Gastrocnemius medialis (tissue), 4 donors: ENCODE results near the gene OPRL1.

Experiments used
- CTCF ChIP-seq, 5 experiments: fragments of 450-650 bp in 3 of 5; fragments of 200-600 bp in 2 of 5; sonication (generic) in 2 of 5; IDR thresholded peaks in 4 of 5; conservative IDR thresholded peaks in 1 of 5; 1 replicate in 4 of 5; 2 replicates in 1 of 5; pipeline ENCODE4 v1.5.1; 2016 to 2019; ENCODE audit warnings: antibody characterized with exemption in 5 of 5, mild to moderate bottlenecking in 3 of 5, moderate library complexity in 3 of 5
- POLR2A ChIP-seq, 2 donors: fragments of 450-650 bp; IDR thresholded peaks; one replicate each; pipeline ENCODE4 v1.6.1; 2017; ENCODE audit warnings: antibody characterized with exemption in 2 of 2, mild to moderate bottlenecking in 2 of 2, moderate library complexity in 2 of 2

DNA sequence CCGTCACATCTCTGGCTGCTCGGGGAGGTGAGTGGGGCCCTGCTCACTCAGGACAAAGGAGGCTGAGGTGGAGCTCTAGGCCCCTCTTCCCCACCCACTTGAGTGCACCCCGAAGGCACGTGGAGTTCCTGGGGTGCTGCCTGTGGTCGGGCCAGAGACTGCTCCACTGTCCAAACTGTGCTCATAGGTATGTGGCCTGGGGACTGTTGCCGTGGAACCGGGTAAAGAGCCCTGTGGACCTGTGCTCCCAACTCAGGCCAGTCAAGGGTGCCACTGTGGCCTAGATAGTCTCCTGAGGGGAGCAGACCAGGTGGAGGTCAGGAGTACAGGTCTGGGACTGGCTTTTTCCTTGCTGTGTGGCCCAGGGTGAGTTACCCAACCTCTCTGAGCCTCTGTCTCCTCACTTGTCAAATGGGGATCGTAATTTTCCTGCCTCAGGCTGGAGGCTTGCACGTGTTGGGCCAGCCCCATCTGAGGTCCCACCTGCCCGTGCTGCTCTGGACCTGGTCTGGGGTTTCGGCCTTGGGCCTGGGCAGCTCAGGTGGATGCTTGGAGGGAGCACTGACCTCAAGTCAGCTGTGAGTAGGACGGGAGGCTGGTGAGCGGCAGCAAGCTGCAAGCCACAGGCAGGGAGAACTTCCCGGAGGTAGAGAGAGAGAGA lies 39.9 kb downstream of the OPRL1 start:
- no peak for TF ChIP-seq CTCF (IDR thresholded peaks at IDR 0.05 in 4 of 5, conservative IDR thresholded peaks at IDR 0.05 in 1 of 5)
- TF ChIP-seq POLR2A (IDR thresholded peaks at IDR 0.05), result no peak
